HepG2 (cell line): ENCODE results near the gene NPB. TPM values are rescaled to one million over a fixed set of nuclear protein-coding genes. Genes with fewer than 3 reads are reported as not detected.
A peak's percentile ranks its signal among the peaks of the same experiment; 100 is the strongest.

Source experiments
- HDAC2 ChIP-seq: sonication (generic); formaldehyde crosslinking; IDR thresholded peaks from 2 replicates; pipeline ENCODE4 v1.4.0; 2020; ENCODE audit warnings: missing genetic modification reagents
- JUNB ChIP-seq: sonication (generic); formaldehyde crosslinking; IDR thresholded peaks from 2 replicates; pipeline ENCODE4 v1.8.0; 2022; ENCODE audit warnings: missing genetic modification reagents, mild to moderate bottlenecking, borderline replicate concordance
- NFYC ChIP-seq: IDR thresholded peaks from 2 replicates; pipeline ENCODE4 v1.6.1; 2016; ENCODE audit warnings: missing genetic modification reagents, missing compliant biosample characterization
- TAF15 ChIP-seq: fragments of 200-400 bp; formaldehyde crosslinking; IDR thresholded peaks from one replicate; pipeline ENCODE4 v1.6.1; 2018; ENCODE audit warnings: mild to moderate bottlenecking, low read depth, low read length; ENCODE audit not compliant: poor library complexity, severe bottlenecking
- ZBTB7A ChIP-seq: sonication (generic); formaldehyde crosslinking; IDR thresholded peaks from 2 replicates; pipeline ENCODE4 v1.8.0; 2022; ENCODE audit warnings: mild to moderate bottlenecking, missing genetic modification reagents
- ZNF121 ChIP-seq: sonication (generic); formaldehyde crosslinking; IDR thresholded peaks from 2 replicates; pipeline ENCODE4 v1.5.0; 2020; ENCODE audit warnings: mild to moderate bottlenecking, missing genetic modification reagents
- ZNF432 ChIP-seq: sonication (generic); formaldehyde crosslinking; IDR thresholded peaks from 2 replicates; pipeline ENCODE4 v1.5.0; 2020; ENCODE audit warnings: missing genetic modification reagents, mild to moderate bottlenecking, borderline replicate concordance
- ZNF563 ChIP-seq: sonication (generic); formaldehyde crosslinking; IDR thresholded peaks from 2 replicates; pipeline ENCODE4 v1.8.0; 2022; ENCODE audit warnings: mild to moderate bottlenecking, moderate library complexity, missing genetic modification reagents
- ZNF7 ChIP-seq: IDR thresholded peaks from 2 replicates; pipeline ENCODE4 v1.6.1; 2016; ENCODE audit warnings: missing biosample characterization, missing genetic modification reagents
- ZNF75D ChIP-seq: sonication (generic); formaldehyde crosslinking; IDR thresholded peaks from 2 replicates; pipeline ENCODE4 v1.8.1; 2023; ENCODE audit warnings: missing genetic modification reagents, mild to moderate bottlenecking, borderline replicate concordance
- polyA plus RNA-seq, 8 experiments: library from polyadenylated mRNA; depleted of rRNA in 3 of 8; stranded (reverse) in 7 of 8; unstranded in 1 of 8; fragments of >200 nt; fragmentation: Illumina TruSeq in 4 of 8; extraction: Trizol in 4 of 8; gene quantifications; 2 replicates each; pipeline versions ENCODE4 v1.2.1 to v1.2.3, GENCODE V29; 2011 to 2016; ENCODE audit warnings: low read depth in 4 of 8, missing spikeins in 1 of 8, mixed read lengths in 1 of 8; ENCODE audit not compliant: insufficient read depth in 1 of 8
- total RNA-seq, 5 experiments: library from RNA; depleted of rRNA; stranded (reverse); fragments of >200 nt; fragmentation: Illumina TruSeq; extraction: Trizol; gene quantifications; 2 replicates each; pipeline ENCODE4 v1.2.3, GENCODE V29; 2016; ENCODE audit warnings: low read depth in 1 of 5
- TF ChIP-seq, protein P1 (sequence below): sonication (generic); formaldehyde crosslinking; IDR thresholded peaks from 2 replicates; pipeline ENCODE4 v1.8.1; 2022; ENCODE audit warnings: low read depth, mild to moderate bottlenecking, missing genetic modification reagents
- TF ChIP-seq, protein P2 (sequence below): IDR thresholded peaks from 2 replicates; pipeline ENCODE4 v1.6.1; 2016; ENCODE audit warnings: missing compliant biosample characterization, missing genetic modification reagents, borderline replicate concordance
- TF ChIP-seq, protein P3 (sequence below): sonication (generic); formaldehyde crosslinking; IDR thresholded peaks from 2 replicates; pipeline ENCODE4 v1.8.0; 2023; ENCODE audit warnings: mild to moderate bottlenecking, missing genetic modification reagents
- TF ChIP-seq, protein P4 (sequence below): sonication (generic); formaldehyde crosslinking; IDR thresholded peaks from 2 replicates; pipeline ENCODE4 v1.5.1; 2020; ENCODE audit warnings: missing genetic modification reagents, mild to moderate bottlenecking, borderline replicate concordance
- TF ChIP-seq, protein P5 (sequence below): sonication (generic); formaldehyde crosslinking; IDR thresholded peaks from 2 replicates; pipeline ENCODE4 v1.4.0; 2020; ENCODE audit warnings: mild to moderate bottlenecking, missing genetic modification reagents
- TF ChIP-seq, protein P6 (sequence below): sonication (generic); formaldehyde crosslinking; IDR thresholded peaks from 2 replicates; pipeline ENCODE4 v1.8.1; 2022; ENCODE audit warnings: mild to moderate bottlenecking, missing genetic modification reagents

NPB gene
- total and polyA plus RNA-seq, 2 of the 13 experiments (the other 11 are each of a cell fraction or from before 2014, with no cell fraction given) = 0.11 to 0.93 TPM

DNA sequence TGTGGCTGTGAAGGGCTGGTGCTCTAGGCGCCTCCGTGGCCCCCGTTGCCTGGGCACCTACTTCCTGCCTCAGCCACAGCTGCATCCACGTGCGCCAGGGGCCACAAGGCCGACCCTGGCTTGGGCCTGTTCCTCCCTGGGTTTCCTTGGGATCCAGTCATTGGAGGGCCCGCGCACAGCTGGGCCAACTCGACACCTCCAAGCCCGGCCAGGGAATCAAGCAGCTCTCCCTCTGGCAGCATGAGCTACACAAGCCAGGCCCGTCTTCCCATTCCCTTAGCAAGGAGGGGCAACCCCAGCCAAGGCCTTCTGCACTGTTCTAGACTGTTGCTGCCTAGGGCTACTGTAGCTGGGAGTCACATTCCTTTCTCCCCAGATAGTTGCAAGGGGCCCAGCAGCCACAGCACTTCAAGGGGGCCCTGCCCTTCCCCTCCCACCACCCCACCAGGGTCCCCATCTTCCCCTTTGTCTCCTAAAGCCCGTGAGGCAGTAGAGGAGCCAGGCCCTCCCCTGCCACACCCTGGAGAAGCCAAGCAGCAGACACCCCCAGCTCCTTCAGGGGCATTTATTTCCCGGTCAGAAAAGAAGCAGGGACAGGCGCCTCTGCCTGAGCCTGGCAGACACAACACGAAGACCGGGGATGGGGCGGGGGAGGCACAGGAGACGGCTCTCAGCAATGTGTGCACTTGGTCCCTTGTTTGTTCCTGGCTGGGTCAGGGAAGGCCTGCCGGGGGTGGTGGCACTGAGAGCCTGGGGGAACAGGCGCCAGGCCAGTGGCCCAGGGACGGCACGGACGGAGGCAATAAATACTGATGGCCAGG is 34.7 kb upstream of the NPB start (continued):
- TF ChIP-seq, protein P1, sequence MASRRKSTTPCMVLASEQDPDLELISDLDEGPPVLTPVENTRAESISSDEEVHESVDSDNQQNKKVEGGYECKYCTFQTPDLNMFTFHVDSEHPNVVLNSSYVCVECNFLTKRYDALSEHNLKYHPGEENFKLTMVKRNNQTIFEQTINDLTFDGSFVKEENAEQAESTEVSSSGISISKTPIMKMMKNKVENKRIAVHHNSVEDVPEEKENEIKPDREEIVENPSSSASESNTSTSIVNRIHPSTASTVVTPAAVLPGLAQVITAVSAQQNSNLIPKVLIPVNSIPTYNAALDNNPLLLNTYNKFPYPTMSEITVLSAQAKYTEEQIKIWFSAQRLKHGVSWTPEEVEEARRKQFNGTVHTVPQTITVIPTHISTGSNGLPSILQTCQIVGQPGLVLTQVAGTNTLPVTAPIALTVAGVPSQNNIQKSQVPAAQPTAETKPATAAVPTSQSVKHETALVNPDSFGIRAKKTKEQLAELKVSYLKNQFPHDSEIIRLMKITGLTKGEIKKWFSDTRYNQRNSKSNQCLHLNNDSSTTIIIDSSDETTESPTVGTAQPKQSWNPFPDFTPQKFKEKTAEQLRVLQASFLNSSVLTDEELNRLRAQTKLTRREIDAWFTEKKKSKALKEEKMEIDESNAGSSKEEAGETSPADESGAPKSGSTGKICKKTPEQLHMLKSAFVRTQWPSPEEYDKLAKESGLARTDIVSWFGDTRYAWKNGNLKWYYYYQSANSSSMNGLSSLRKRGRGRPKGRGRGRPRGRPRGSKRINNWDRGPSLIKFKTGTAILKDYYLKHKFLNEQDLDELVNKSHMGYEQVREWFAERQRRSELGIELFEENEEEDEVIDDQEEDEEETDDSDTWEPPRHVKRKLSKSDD = 0 out of 2 replicates have a peak, but pooled peaks have one; percentile 55
- TF ChIP-seq HDAC2 (CRISPR knock-in tag) = no peak; the same call in 1 of the 2 replicates
- TF ChIP-seq TAF15 = peak; percentile 99
- peak; percentile 28; the same call in 1 of the 2 replicates for TF ChIP-seq ZNF563
- no peak for TF ChIP-seq ZNF432 (CRISPR knock-in tag)
- TF ChIP-seq, protein P2, sequence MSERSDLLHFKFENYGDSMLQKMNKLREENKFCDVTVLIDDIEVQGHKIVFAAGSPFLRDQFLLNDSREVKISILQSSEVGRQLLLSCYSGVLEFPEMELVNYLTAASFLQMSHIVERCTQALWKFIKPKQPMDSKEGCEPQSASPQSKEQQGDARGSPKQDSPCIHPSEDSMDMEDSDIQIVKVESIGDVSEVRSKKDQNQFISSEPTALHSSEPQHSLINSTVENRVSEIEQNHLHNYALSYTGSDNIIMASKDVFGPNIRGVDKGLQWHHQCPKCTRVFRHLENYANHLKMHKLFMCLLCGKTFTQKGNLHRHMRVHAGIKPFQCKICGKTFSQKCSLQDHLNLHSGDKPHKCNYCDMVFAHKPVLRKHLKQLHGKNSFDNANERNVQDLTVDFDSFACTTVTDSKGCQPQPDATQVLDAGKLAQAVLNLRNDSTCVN (CRISPR knock-in tag) = 0 out of 2 replicates have a peak, but pooled peaks have one; percentile 42
- TF ChIP-seq, protein P3, sequence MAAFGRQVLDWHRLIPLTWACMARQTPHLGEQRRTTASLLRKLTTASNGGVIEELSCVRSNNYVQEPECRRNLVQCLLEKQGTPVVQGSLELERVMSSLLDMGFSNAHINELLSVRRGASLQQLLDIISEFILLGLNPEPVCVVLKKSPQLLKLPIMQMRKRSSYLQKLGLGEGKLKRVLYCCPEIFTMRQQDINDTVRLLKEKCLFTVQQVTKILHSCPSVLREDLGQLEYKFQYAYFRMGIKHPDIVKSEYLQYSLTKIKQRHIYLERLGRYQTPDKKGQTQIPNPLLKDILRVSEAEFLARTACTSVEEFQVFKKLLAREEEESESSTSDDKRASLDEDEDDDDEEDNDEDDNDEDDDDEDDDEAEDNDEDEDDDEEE (CRISPR knock-in tag) = no peak
- TF ChIP-seq NFYC (CRISPR knock-in tag) = no peak; the same call in 1 of the 2 replicates
- TF ChIP-seq, protein P4, sequence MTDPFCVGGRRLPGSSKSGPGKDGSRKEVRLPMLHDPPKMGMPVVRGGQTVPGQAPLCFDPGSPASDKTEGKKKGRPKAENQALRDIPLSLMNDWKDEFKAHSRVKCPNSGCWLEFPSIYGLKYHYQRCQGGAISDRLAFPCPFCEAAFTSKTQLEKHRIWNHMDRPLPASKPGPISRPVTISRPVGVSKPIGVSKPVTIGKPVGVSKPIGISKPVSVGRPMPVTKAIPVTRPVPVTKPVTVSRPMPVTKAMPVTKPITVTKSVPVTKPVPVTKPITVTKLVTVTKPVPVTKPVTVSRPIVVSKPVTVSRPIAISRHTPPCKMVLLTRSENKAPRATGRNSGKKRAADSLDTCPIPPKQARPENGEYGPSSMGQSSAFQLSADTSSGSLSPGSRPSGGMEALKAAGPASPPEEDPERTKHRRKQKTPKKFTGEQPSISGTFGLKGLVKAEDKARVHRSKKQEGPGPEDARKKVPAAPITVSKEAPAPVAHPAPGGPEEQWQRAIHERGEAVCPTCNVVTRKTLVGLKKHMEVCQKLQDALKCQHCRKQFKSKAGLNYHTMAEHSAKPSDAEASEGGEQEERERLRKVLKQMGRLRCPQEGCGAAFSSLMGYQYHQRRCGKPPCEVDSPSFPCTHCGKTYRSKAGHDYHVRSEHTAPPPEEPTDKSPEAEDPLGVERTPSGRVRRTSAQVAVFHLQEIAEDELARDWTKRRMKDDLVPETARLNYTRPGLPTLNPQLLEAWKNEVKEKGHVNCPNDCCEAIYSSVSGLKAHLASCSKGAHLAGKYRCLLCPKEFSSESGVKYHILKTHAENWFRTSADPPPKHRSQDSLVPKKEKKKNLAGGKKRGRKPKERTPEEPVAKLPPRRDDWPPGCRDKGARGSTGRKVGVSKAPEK (CRISPR knock-in tag) = no peak
- TF ChIP-seq, protein P5, sequence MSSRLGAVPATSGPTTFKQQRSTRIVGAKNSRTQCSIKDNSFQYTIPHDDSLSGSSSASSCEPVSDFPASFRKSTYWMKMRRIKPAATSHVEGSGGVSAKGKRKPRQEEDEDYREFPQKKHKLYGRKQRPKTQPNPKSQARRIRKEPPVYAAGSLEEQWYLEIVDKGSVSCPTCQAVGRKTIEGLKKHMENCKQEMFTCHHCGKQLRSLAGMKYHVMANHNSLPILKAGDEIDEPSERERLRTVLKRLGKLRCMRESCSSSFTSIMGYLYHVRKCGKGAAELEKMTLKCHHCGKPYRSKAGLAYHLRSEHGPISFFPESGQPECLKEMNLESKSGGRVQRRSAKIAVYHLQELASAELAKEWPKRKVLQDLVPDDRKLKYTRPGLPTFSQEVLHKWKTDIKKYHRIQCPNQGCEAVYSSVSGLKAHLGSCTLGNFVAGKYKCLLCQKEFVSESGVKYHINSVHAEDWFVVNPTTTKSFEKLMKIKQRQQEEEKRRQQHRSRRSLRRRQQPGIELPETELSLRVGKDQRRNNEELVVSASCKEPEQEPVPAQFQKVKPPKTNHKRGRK (CRISPR knock-in tag) = no peak
- TF ChIP-seq ZBTB7A (CRISPR knock-in tag) = 0 out of 2 replicates have a peak, but pooled peaks have one; percentile 35
- TF ChIP-seq, protein P6, sequence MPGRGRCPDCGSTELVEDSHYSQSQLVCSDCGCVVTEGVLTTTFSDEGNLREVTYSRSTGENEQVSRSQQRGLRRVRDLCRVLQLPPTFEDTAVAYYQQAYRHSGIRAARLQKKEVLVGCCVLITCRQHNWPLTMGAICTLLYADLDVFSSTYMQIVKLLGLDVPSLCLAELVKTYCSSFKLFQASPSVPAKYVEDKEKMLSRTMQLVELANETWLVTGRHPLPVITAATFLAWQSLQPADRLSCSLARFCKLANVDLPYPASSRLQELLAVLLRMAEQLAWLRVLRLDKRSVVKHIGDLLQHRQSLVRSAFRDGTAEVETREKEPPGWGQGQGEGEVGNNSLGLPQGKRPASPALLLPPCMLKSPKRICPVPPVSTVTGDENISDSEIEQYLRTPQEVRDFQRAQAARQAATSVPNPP (CRISPR knock-in tag) = no peak; the same call in 1 of the 2 replicates
- no peak for TF ChIP-seq ZNF75D
- no peak for TF ChIP-seq ZNF7 (CRISPR knock-in tag)
- TF ChIP-seq ZNF121 = no peak
- no peak for TF ChIP-seq JUNB (CRISPR knock-in tag)
